ENCODE measurements around the gene ZNF552. TPM values are rescaled to one million over a fixed set of nuclear protein-coding genes. Genes with fewer than 3 reads are reported as not detected.
"Not testable (repeated sequence)": the region's sequence is repeated elsewhere in the genome, so short reads cannot be mapped to it uniquely, and the experiment has no call there.

ZNF552 gene
- total RNA-seq, 8 experiments from 2014 or later: 4.4 to 20.0 (median 6.8) TPM

GRCh38 chr19:57830071-57830602 is 15.4 kb upstream of the ZNF552 start, which contains the start of gene ZNF587B:
Gene ZNF587B, plus strand, starts transcription at chr19:57830299. Its CDS starts 230 bp downstream, at chr19:57830529.
- WGBS, 10 experiments: 0 to 25% (median 7%) methylated on average over 2 to 20 of the region's 22 CpGs; no CpG with 5 or more reads in 4 of the 10 experiments
- H3K27ac ChIP-seq: peak within 1 kb of the TSS; percentile 81 to 84
- peaks cover 6 to 9% of the 10 kb centered on the region in 2 donors for H3K4me1 ChIP-seq (replicated peaks in 1 of 2)
- peak; percentile 78 to 93 (median 90) for ATAC-seq (replicated peaks in 6 of 8)
- in situ Hi-C loops (cut with MboI; ENCODE audit: low pct_unique_long_range_greater_than_20kb in 2 of 9, low sequenced_read_pairs in 9 of 9, unreplicated experiment in 9 of 9): no loop called here
- H3K4me3 ChIP-seq: peak within 1 kb of the TSS; percentile 38 to 50 (median 43)

GRCh38 chr19:57829316-57829715 is 14.6 kb upstream of the ZNF552 start:
- Histone ChIP-seq H3K4me1 (replicated peaks in 1 of 2) (peaks cover 6 to 9% of the 10 kb centered on the region in 2 donors), H3K27ac (no peak overlapping the region), H3K4me3 (no peak overlapping the region)
- ATAC-seq (replicated peaks in 6 of 8): no peak
- in situ Hi-C loops (cut with MboI; ENCODE audit: low pct_unique_long_range_greater_than_20kb in 2 of 9, low sequenced_read_pairs in 9 of 9, unreplicated experiment in 9 of 9): no loop called here
- 60 to 92% (median 82%) methylated on average over 1 to 4 of the region's 5 CpGs; no CpG with 5 or more reads in 4 of the 10 experiments for WGBS, 10 experiments

- 60 to 100% (median 93%) methylated on average over 1 to 6 of the region's 6 CpGs; no CpG with 5 or more reads in 1 of the 10 experiments for WGBS, 10 experiments
- no peak for ATAC-seq (replicated peaks in 6 of 8)
These were observed 10.8 kb upstream of the ZNF552 start for GRCh38 chr19:57825511-57825910.

GRCh38 chr19:57823608-57824007 is 8.9 kb upstream of the ZNF552 start:
- H3K27ac ChIP-seq; H3K4me1 ChIP-seq (replicated peaks in 1 of 2); H3K4me3 ChIP-seq; in situ Hi-C loops (cut with MboI; ENCODE audit: low pct_unique_long_range_greater_than_20kb in 2 of 9, low sequenced_read_pairs in 9 of 9, unreplicated experiment in 9 of 9); ATAC-seq (replicated peaks in 6 of 8): not testable (repeated sequence)
- 60 to 100% methylated on average over 1 to 2 of the region's 4 CpGs; no CpG with 5 or more reads in 8 of the 10 experiments for WGBS, 10 experiments

More at GRCh38 chr19:57825511-57825910, 10.8 kb upstream of the ZNF552 start:
- in situ Hi-C loops (cut with MboI; ENCODE audit: low pct_unique_long_range_greater_than_20kb in 2 of 9, low sequenced_read_pairs in 9 of 9, unreplicated experiment in 9 of 9): no loop called here
- H3K4me3 ChIP-seq: no peak overlapping the region
- H3K4me1 ChIP-seq (replicated peaks in 1 of 2): peaks cover 4 to 8% of the 10 kb centered on the region in 2 donors
- H3K27ac ChIP-seq: no peak overlapping the region

- H3K4me1 ChIP-seq (replicated peaks in 1 of 2); in situ Hi-C loops (cut with MboI; ENCODE audit: low pct_unique_long_range_greater_than_20kb in 2 of 9, low sequenced_read_pairs in 9 of 9, unreplicated experiment in 9 of 9); H3K27ac ChIP-seq; ATAC-seq (replicated peaks in 6 of 8); H3K4me3 ChIP-seq: not testable (repeated sequence)
- WGBS, 10 experiments: no CpG with 5 or more reads among the region's 2 CpGs
These were observed 8.4 kb upstream of the ZNF552 start for GRCh38 chr19:57823155-57823554.

GRCh38 chr19:57821501-57821900 is 6.8 kb upstream of the ZNF552 start:
- ATAC-seq (replicated peaks in 6 of 8); H3K4me3 ChIP-seq; in situ Hi-C loops (cut with MboI; ENCODE audit: low pct_unique_long_range_greater_than_20kb in 2 of 9, low sequenced_read_pairs in 9 of 9, unreplicated experiment in 9 of 9); H3K4me1 ChIP-seq (replicated peaks in 1 of 2); H3K27ac ChIP-seq: not testable (repeated sequence)
- 75 to 100% (median 80%) methylated on average over 1 to 2 of the region's 3 CpGs; no CpG with 5 or more reads in 7 of the 10 experiments for WGBS, 10 experiments

GRCh38 chr19:57821095-57821494 is 6.4 kb upstream of the ZNF552 start:
- peak overlapping the region in 3 of 5 donors; percentile 66 to 96 (median 88) for H3K4me3 ChIP-seq
- no CpG with 5 or more reads among the region's 3 CpGs for WGBS, 10 experiments
- ATAC-seq (replicated peaks in 6 of 8); H3K27ac ChIP-seq; H3K4me1 ChIP-seq (replicated peaks in 1 of 2); in situ Hi-C loops (cut with MboI; ENCODE audit: low pct_unique_long_range_greater_than_20kb in 2 of 9, low sequenced_read_pairs in 9 of 9, unreplicated experiment in 9 of 9): not testable (repeated sequence)

- Histone ChIP-seq H3K4me3 (peak overlapping the region; percentile 66 to 96 (median 88)), H3K27ac (peak overlapping the region; percentile 95 to 98), H3K4me1 (replicated peaks in 1 of 2) (peaks cover 8% of the 10 kb centered on the region in 2 donors)
- ATAC-seq (replicated peaks in 6 of 8): no peak
- 64 to 80% (median 73%) methylated on average over 1 to 5 of the region's 6 CpGs; no CpG with 5 or more reads in 3 of the 10 experiments for WGBS, 10 experiments
- in situ Hi-C loops (cut with MboI; ENCODE audit: low pct_unique_long_range_greater_than_20kb in 2 of 9, low sequenced_read_pairs in 9 of 9, unreplicated experiment in 9 of 9): no loop called here
These were observed 5.9 kb upstream of the ZNF552 start for GRCh38 chr19:57820599-57820998.

GRCh38 chr19:57819475-57820148 is 4.9 kb upstream of the ZNF552 start:
- Histone ChIP-seq H3K27ac (peak overlapping the region; percentile 95 to 98), H3K4me3 (peak overlapping the region; percentile 66 to 96 (median 88)), H3K4me1 (replicated peaks in 1 of 2) (peaks cover 8 to 10% of the 10 kb centered on the region in 2 donors)
- in situ Hi-C loops (cut with MboI; ENCODE audit: low pct_unique_long_range_greater_than_20kb in 2 of 9, low sequenced_read_pairs in 9 of 9, unreplicated experiment in 9 of 9): no loop called here
- ATAC-seq (replicated peaks in 6 of 8): peak; percentile 83 to 91 (median 88)
- 0 to 2% (median 0%) methylated on average over 3 to 20 of the region's 44 CpGs; no CpG with 5 or more reads in 3 of the 10 experiments for WGBS, 10 experiments

- Histone ChIP-seq H3K4me1 (replicated peaks in 1 of 2) (peaks cover 8 to 16% of the 10 kb centered on the region in 2 donors), H3K4me3 (no peak overlapping the region), H3K27ac (no peak overlapping the region)
- in situ Hi-C loops (cut with MboI; ENCODE audit: low pct_unique_long_range_greater_than_20kb in 2 of 9, low sequenced_read_pairs in 9 of 9, unreplicated experiment in 9 of 9): no loop called here
- whole genome bisulfite sequencing, 10 experiments: 88 to 100% (median 95%) methylated on average over 1 to 7 of the region's 7 CpGs; no CpG with 5 or more reads in 3 of the 10 experiments
- no peak for ATAC-seq (replicated peaks in 6 of 8)
These were observed 3.7 kb upstream of the ZNF552 start for GRCh38 chr19:57818378-57818777.

- no peak for ATAC-seq (replicated peaks in 6 of 8)
- in situ Hi-C loops (cut with MboI; ENCODE audit: low pct_unique_long_range_greater_than_20kb in 2 of 9, low sequenced_read_pairs in 9 of 9, unreplicated experiment in 9 of 9): no loop called here
- WGBS, 10 experiments: 75 to 100% (median 97%) methylated on average over 2 to 11 of the region's 14 CpGs; no CpG with 5 or more reads in 1 of the 10 experiments
These were observed 3.3 kb upstream of the ZNF552 start for GRCh38 chr19:57817976-57818375.

GRCh38 chr19:57816652-57817051 is 1.9 kb upstream of the ZNF552 start:
- H3K4me3 ChIP-seq: no peak overlapping the region
- in situ Hi-C loops (cut with MboI; ENCODE audit: low pct_unique_long_range_greater_than_20kb in 2 of 9, low sequenced_read_pairs in 9 of 9, unreplicated experiment in 9 of 9): no loop called here
- H3K4me1 ChIP-seq (replicated peaks in 1 of 2): peaks cover 3 to 16% of the 10 kb centered on the region in 2 donors
- H3K27ac ChIP-seq: no peak overlapping the region
- no peak for ATAC-seq (replicated peaks in 6 of 8)
- 67 to 97% (median 75%) methylated on average over 1 to 7 of the region's 7 CpGs; no CpG with 5 or more reads in 3 of the 10 experiments for WGBS, 10 experiments

More at GRCh38 chr19:57817976-57818375, 3.3 kb upstream of the ZNF552 start:
- H3K4me3 ChIP-seq: no peak overlapping the region
- H3K4me1 ChIP-seq (replicated peaks in 1 of 2): peaks cover 8 to 16% of the 10 kb centered on the region in 2 donors
- H3K27ac ChIP-seq: no peak overlapping the region
